Fibroblast of lung (primary cell): ENCODE measurements around the gene EHHADH. TPM values are rescaled to one million over a fixed set of nuclear protein-coding genes. Genes with fewer than 3 reads are reported as not detected.

ENCODE experiments used
- DNase-seq, 2 donors: peaks; one replicate each; pipeline versions ENCODE4 v3.0.0 to v3.0.0-alpha.2; 2010; ENCODE audit warnings: low read depth in 2 of 2
- H2AFZ ChIP-seq: 2 replicates; pipeline ENCODE4 v1.5.1; 2012; ENCODE audit warnings: low read length, control low read depth, inconsistent platforms
- H3K27ac ChIP-seq: 2 replicates; pipeline ENCODE4 v1.5.1; 2011; ENCODE audit warnings: low read length, control low read depth; ENCODE audit not compliant: insufficient read depth
- H3K27me3 ChIP-seq: 2 replicates; pipeline ENCODE4 v1.5.1; 2011; ENCODE audit warnings: mild to moderate bottlenecking, low read length; ENCODE audit not compliant: control insufficient read depth, insufficient read depth
- H3K36me3 ChIP-seq: 2 replicates; pipeline ENCODE4 v1.5.1; 2011; ENCODE audit warnings: low read length; ENCODE audit not compliant: control insufficient read depth, insufficient read depth
- H3K4me1 ChIP-seq: 2 replicates; pipeline ENCODE4 v1.5.1; 2011; ENCODE audit warnings: low read length; ENCODE audit not compliant: control insufficient read depth, insufficient read depth; ENCODE audit errors: extremely low read depth
- H3K4me2 ChIP-seq: 2 replicates; pipeline ENCODE4 v1.5.1; 2011; ENCODE audit warnings: low read length, control low read depth; ENCODE audit not compliant: insufficient read depth; ENCODE audit errors: extremely low read depth
- H3K4me3 ChIP-seq, 4 experiments: fragments of 200-600 bp in 1 of 4; sonication (generic) in 1 of 4; replicated peaks in 1 of 4; 2 replicates each; pipeline ENCODE4 v1.5.1; 2011 to 2016; ENCODE audit warnings: low read length in 4 of 4, low read depth in 3 of 4, mild to moderate bottlenecking in 3 of 4, control low read depth in 2 of 4, inconsistent platforms in 1 of 4, mixed read lengths in 1 of 4; ENCODE audit not compliant: insufficient read depth in 1 of 4; ENCODE audit errors: control extremely low read depth in 1 of 4
- H3K79me2 ChIP-seq: 2 replicates; pipeline ENCODE4 v1.5.1; 2012; ENCODE audit warnings: mild to moderate bottlenecking, low read length, inconsistent platforms; ENCODE audit not compliant: control insufficient read depth, insufficient read depth
- H3K9ac ChIP-seq: 2 replicates; pipeline ENCODE4 v1.5.1; 2011; ENCODE audit warnings: mild to moderate bottlenecking, low read length, control low read depth; ENCODE audit not compliant: insufficient read depth
- H3K9me3 ChIP-seq: 2 replicates; pipeline ENCODE4 v1.5.1; 2012; ENCODE audit warnings: low read depth, low read length; ENCODE audit not compliant: control insufficient read depth, insufficient read depth
- H4K20me1 ChIP-seq: 2 replicates; pipeline ENCODE4 v1.5.1; 2011; ENCODE audit warnings: low read length; ENCODE audit not compliant: control insufficient read depth, insufficient read depth; ENCODE audit errors: extremely low read depth
- CTCF ChIP-seq, 2 donors: IDR thresholded peaks in 1 of 2; conservative IDR thresholded peaks in 1 of 2; 1 replicate in 1 of 2; 2 replicates in 1 of 2; pipeline ENCODE4 v1.5.1; 2011 to 2012; ENCODE audit warnings: low read length in 2 of 2, control low read depth in 1 of 2, inconsistent platforms in 1 of 2, low read depth in 1 of 2, mild to moderate bottlenecking in 1 of 2
- EZH2 ChIP-seq: IDR thresholded peaks from 2 replicates; pipeline ENCODE4 v1.5.1; 2012; ENCODE audit warnings: low read length, control low read depth, mild to moderate bottlenecking; ENCODE audit errors: missing control alignments
- polyA plus RNA-seq, 2 donors: library from polyadenylated mRNA; depleted of rRNA in 1 of 2; stranded (reverse) in 1 of 2; unstranded in 1 of 2; fragments of >200 nt; gene quantifications; 2 replicates each; pipeline ENCODE4 v1.2.1, GENCODE V29; 2011 to 2012; ENCODE audit warnings: missing spikeins in 1 of 2
- total RNA-seq: library from RNA; depleted of rRNA; stranded (reverse); fragments of >200 nt; gene quantifications from 2 replicates; pipeline ENCODE4 v1.2.1, GENCODE V29; 2014

Gene EHHADH
- total and polyA plus RNA-seq, 2 donors (not counting 1 experiment from before 2014, with no cell fraction given) = 6.0 to 6.8 TPM

DNA sequence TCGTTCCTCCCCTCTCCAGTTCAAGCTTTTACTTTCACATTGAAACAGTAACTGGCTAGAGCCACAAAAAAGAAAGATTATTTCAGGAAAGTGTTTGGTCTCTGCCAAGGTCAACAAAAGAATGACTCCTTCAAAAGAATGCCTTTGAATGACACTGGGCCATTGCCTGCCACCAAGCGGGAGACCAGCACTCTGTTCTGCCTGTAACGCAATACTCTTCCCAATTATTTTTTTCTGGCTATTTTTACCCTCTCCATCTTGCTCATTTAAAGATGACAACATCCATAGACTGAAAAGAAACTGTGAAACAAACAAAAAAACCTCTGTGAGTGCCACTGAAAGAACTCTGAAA is 37.3 kb downstream of the EHHADH start:
- Histone ChIP-seq H3K9ac (no peak overlapping the region), H3K4me2 (peak overlapping the region; percentile 28), H3K36me3 (no peaks in the 10 kb centered on the region), H3K4me1 (no peaks in the 10 kb centered on the region), H3K9me3 (no peaks in the 10 kb centered on the region), H3K79me2 (no peaks in the 10 kb centered on the region), H3K4me3 (peak overlapping the region in 1 of 4 experiments; percentile 27), H4K20me1 (no peaks in the 10 kb centered on the region), H2AFZ (peak overlapping the region; percentile 82), H3K27ac (no peak overlapping the region), H3K27me3 (no peaks in the 10 kb centered on the region)
- DNase-seq = peak in 1 of 2 donors; percentile 47
- peak in 1 of 2 donors; percentile 1 for TF ChIP-seq CTCF (conservative IDR thresholded peaks at IDR 0.05 in 1 of 2, IDR thresholded peaks at IDR 0.05 in 1 of 2; ENCODE audit: low read depth in 1 of 2, low read length in 2 of 2)
- TF ChIP-seq EZH2 = no peak

GRCh38 chr3:185215873-185216606 is 37.8 kb downstream of the EHHADH start:
- H3K4me1 ChIP-seq = no peaks in the 10 kb centered on the region
- H3K4me2 ChIP-seq = peak overlapping the region; percentile 28
- DNase-seq = peak in 1 of 2 donors; percentile 42
- H3K27ac ChIP-seq = no peak overlapping the region
- H3K36me3 ChIP-seq = no peaks in the 10 kb centered on the region
- H2AFZ ChIP-seq = peak overlapping the region; percentile 82
- H3K79me2 ChIP-seq = no peaks in the 10 kb centered on the region
- no peaks in the 10 kb centered on the region for H3K9me3 ChIP-seq
- H4K20me1 ChIP-seq = no peaks in the 10 kb centered on the region
- H3K4me3 ChIP-seq = peak overlapping the region in 1 of 4 experiments; percentile 27
- TF ChIP-seq CTCF (conservative IDR thresholded peaks at IDR 0.05 in 1 of 2, IDR thresholded peaks at IDR 0.05 in 1 of 2; ENCODE audit: low read depth in 1 of 2, low read length in 2 of 2) (peak; percentile 33 to 58), EZH2 (no peak)
- no peaks in the 10 kb centered on the region for H3K27me3 ChIP-seq
- no peak overlapping the region for H3K9ac ChIP-seq

DNA sequence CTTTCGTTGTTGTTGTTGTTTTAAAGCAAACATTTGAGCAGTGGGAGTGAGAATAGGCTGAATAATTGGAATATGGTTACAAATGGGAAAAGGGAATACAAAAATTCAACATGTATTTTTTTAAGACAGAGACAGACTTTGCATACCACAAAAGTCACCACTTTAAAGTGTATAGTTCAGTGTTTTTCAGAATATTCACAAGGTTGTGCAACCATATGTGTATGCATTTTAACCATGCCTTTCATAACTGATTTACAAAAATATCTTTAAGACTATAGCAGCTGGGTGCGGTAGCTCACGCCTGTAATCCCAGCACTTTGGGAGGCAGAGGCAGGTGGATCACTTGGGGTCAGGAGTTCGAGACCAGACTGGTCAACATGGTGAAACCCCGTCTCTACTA is 41.3 kb downstream of the EHHADH start:
- Histone ChIP-seq H3K9me3 (no peaks in the 10 kb centered on the region), H3K79me2 (no peaks in the 10 kb centered on the region), H2AFZ (no peak overlapping the region), H3K4me2 (no peak overlapping the region), H4K20me1 (no peaks in the 10 kb centered on the region), H3K4me3 (no peak overlapping the region), H3K27ac (no peak overlapping the region), H3K27me3 (no peaks in the 10 kb centered on the region), H3K36me3 (no peaks in the 10 kb centered on the region), H3K9ac (no peak overlapping the region), H3K4me1 (no peaks in the 10 kb centered on the region)
- TF ChIP-seq CTCF (conservative IDR thresholded peaks at IDR 0.05 in 1 of 2, IDR thresholded peaks at IDR 0.05 in 1 of 2; ENCODE audit: low read depth in 1 of 2, low read length in 2 of 2) = no peak
- TF ChIP-seq EZH2 = no peak
- no peak for DNase-seq
